ENCODE results near the gene B3GLCT.

The B3GLCT gene

GRCh38 chr13:31234729-31235128 is 35.0 kb downstream of the B3GLCT start:
- Histone ChIP-seq H3K4me3 (no peak overlapping the region), H3K36me3 (ENCODE audit: insufficient read depth, low read length) (no peaks in the 10 kb centered on the region), H3K27ac (no peak overlapping the region), H3K9ac (ENCODE audit: insufficient read length) (no peak overlapping the region), H3K9me3 (ENCODE audit: low read depth, low read length) (no peaks in the 10 kb centered on the region)
- DNase-seq (ENCODE audit: low read depth, low spot score), result no peak
- TF ChIP-seq EZH2 (IDR thresholded peaks at IDR 0.05) (no peak), POLR2AphosphoS5 (IDR thresholded peaks at IDR 0.05; ENCODE audit: borderline replicate concordance, low read depth, low read length) (no peak), FOXP2 (optimal IDR thresholded peaks at IDR 0.05; ENCODE audit: control extremely low read depth, extremely low read length, insufficient read depth) (no peak)

- no peak for TF ChIP-seq POLR2AphosphoS5 (IDR thresholded peaks at IDR 0.05; ENCODE audit: borderline replicate concordance, low read depth, low read length)
- no peak for TF ChIP-seq FOXP2 (optimal IDR thresholded peaks at IDR 0.05; ENCODE audit: control extremely low read depth, extremely low read length, insufficient read depth)
- no peak for TF ChIP-seq EZH2 (IDR thresholded peaks at IDR 0.05)
- Histone ChIP-seq H3K4me3 (no peak overlapping the region), H3K36me3 (ENCODE audit: insufficient read depth, low read length) (no peaks in the 10 kb centered on the region), H3K9ac (ENCODE audit: insufficient read length) (no peak overlapping the region), H3K27ac (no peak overlapping the region), H3K9me3 (ENCODE audit: low read depth, low read length) (no peaks in the 10 kb centered on the region)
- DNase-seq (ENCODE audit: low read depth, low spot score), result no peak
Observed at GRCh38 chr13:31236211-31236786, 36.5 kb downstream of the B3GLCT start.

GRCh38 chr13:31240921-31241320 is 41.1 kb downstream of the B3GLCT start:
- Histone ChIP-seq H3K9ac (ENCODE audit: insufficient read length) (no peak overlapping the region), H3K4me3 (no peak overlapping the region), H3K9me3 (ENCODE audit: low read depth, low read length) (no peaks in the 10 kb centered on the region), H3K27ac (no peak overlapping the region), H3K36me3 (ENCODE audit: insufficient read depth, low read length) (no peaks in the 10 kb centered on the region)
- TF ChIP-seq POLR2AphosphoS5 (IDR thresholded peaks at IDR 0.05; ENCODE audit: borderline replicate concordance, low read depth, low read length), result no peak
- no peak for TF ChIP-seq FOXP2 (optimal IDR thresholded peaks at IDR 0.05; ENCODE audit: control extremely low read depth, extremely low read length, insufficient read depth)
- no peak for TF ChIP-seq EZH2 (IDR thresholded peaks at IDR 0.05)
- no peak for DNase-seq (ENCODE audit: low read depth, low spot score)

- H3K9ac ChIP-seq (ENCODE audit: insufficient read length), result no peak overlapping the region
- H3K4me3 ChIP-seq, result no peak overlapping the region
- TF ChIP-seq POLR2AphosphoS5 (IDR thresholded peaks at IDR 0.05; ENCODE audit: borderline replicate concordance, low read depth, low read length) (no peak), FOXP2 (optimal IDR thresholded peaks at IDR 0.05; ENCODE audit: control extremely low read depth, extremely low read length, insufficient read depth) (no peak), EZH2 (IDR thresholded peaks at IDR 0.05) (no peak)
- DNase-seq (ENCODE audit: low read depth, low spot score), result no peak
- H3K27ac ChIP-seq, result no peak overlapping the region
- H3K36me3 ChIP-seq (ENCODE audit: insufficient read depth, low read length), result no peaks in the 10 kb centered on the region
- no peaks in the 10 kb centered on the region for H3K9me3 ChIP-seq (ENCODE audit: low read depth, low read length)
Observed at GRCh38 chr13:31242367-31242766, 42.6 kb downstream of the B3GLCT start.

- H3K9me3 ChIP-seq (ENCODE audit: low read depth, low read length), result no peaks in the 10 kb centered on the region
- no peak for TF ChIP-seq POLR2AphosphoS5 (IDR thresholded peaks at IDR 0.05; ENCODE audit: borderline replicate concordance, low read depth, low read length)
- no peak for TF ChIP-seq FOXP2 (optimal IDR thresholded peaks at IDR 0.05; ENCODE audit: control extremely low read depth, extremely low read length, insufficient read depth)
- TF ChIP-seq EZH2 (IDR thresholded peaks at IDR 0.05), result no peak
- H3K4me3 ChIP-seq, result no peak overlapping the region
- H3K36me3 ChIP-seq (ENCODE audit: insufficient read depth, low read length), result no peaks in the 10 kb centered on the region
- H3K9ac ChIP-seq (ENCODE audit: insufficient read length), result no peak overlapping the region
- no peak overlapping the region for H3K27ac ChIP-seq
- DNase-seq (ENCODE audit: low read depth, low spot score), result no peak
Observed at GRCh38 chr13:31242916-31243315, 43.1 kb downstream of the B3GLCT start.

- Histone ChIP-seq H3K36me3 (ENCODE audit: insufficient read depth, low read length) (no peaks in the 10 kb centered on the region; the same call in 1 of the 2 replicates), H3K9me3 (ENCODE audit: low read depth, low read length) (no peaks in the 10 kb centered on the region), H3K4me3 (no peak overlapping the region), H3K9ac (ENCODE audit: insufficient read length) (peak overlapping the region; percentile 20), H3K27ac (peak overlapping the region; percentile 42; the same call in 1 of the 2 replicates)
- no peak for TF ChIP-seq POLR2AphosphoS5 (IDR thresholded peaks at IDR 0.05; ENCODE audit: borderline replicate concordance, low read depth, low read length)
- TF ChIP-seq EZH2 (IDR thresholded peaks at IDR 0.05), result no peak
- no peak for TF ChIP-seq FOXP2 (optimal IDR thresholded peaks at IDR 0.05; ENCODE audit: control extremely low read depth, extremely low read length, insufficient read depth)
- DNase-seq (ENCODE audit: low read depth, low spot score), result no peak
Observed at GRCh38 chr13:31245598-31246373, 46.0 kb downstream of the B3GLCT start.

GRCh38 chr13:31246918-31247317 is 47.1 kb downstream of the B3GLCT start:
- Histone ChIP-seq H3K27ac (no peak overlapping the region), H3K4me3 (no peak overlapping the region), H3K36me3 (ENCODE audit: insufficient read depth, low read length) (no peaks in the 10 kb centered on the region; the same call in 1 of the 2 replicates), H3K9ac (ENCODE audit: insufficient read length) (no peak overlapping the region), H3K9me3 (ENCODE audit: low read depth, low read length) (no peaks in the 10 kb centered on the region)
- DNase-seq (ENCODE audit: low read depth, low spot score), result no peak
- TF ChIP-seq EZH2 (IDR thresholded peaks at IDR 0.05), result no peak
- no peak for TF ChIP-seq POLR2AphosphoS5 (IDR thresholded peaks at IDR 0.05; ENCODE audit: borderline replicate concordance, low read depth, low read length)
- TF ChIP-seq FOXP2 (optimal IDR thresholded peaks at IDR 0.05; ENCODE audit: control extremely low read depth, extremely low read length, insufficient read depth), result no peak

GRCh38 chr13:31248361-31248760 is 48.6 kb downstream of the B3GLCT start:
- H3K27ac ChIP-seq, result no peak overlapping the region
- H3K36me3 ChIP-seq (ENCODE audit: insufficient read depth, low read length), result no peaks in the 10 kb centered on the region; the same call in 1 of the 2 replicates
- no peaks in the 10 kb centered on the region for H3K9me3 ChIP-seq (ENCODE audit: low read depth, low read length)
- DNase-seq (ENCODE audit: low read depth, low spot score), result no peak
- TF ChIP-seq FOXP2 (optimal IDR thresholded peaks at IDR 0.05; ENCODE audit: control extremely low read depth, extremely low read length, insufficient read depth) (no peak), POLR2AphosphoS5 (IDR thresholded peaks at IDR 0.05; ENCODE audit: borderline replicate concordance, low read depth, low read length) (no peak)
- no peak overlapping the region for H3K4me3 ChIP-seq
- H3K9ac ChIP-seq (ENCODE audit: insufficient read length), result no peak overlapping the region

Measured in SK-N-MC (cell line).